Astrocyte (in vitro differentiated cells and primary cell): ENCODE measurements around the gene YJEFN3.

Source experiments
- CTCF ChIP-seq: IDR thresholded peaks from 2 replicates; pipeline ENCODE4 v1.5.1; 2011; ENCODE audit warnings: low read depth, mild to moderate bottlenecking, inconsistent platforms, low read length, moderate library complexity; ENCODE audit not compliant: insufficient read depth
- EZH2 ChIP-seq: IDR thresholded peaks from 2 replicates; pipeline ENCODE4 v1.6.1; 2012; ENCODE audit warnings: mild to moderate bottlenecking, low read length, inconsistent platforms; ENCODE audit not compliant: insufficient read depth

GRCh38 chr19:19490214-19490968 lies 38.3 kb upstream of the YJEFN3 start:
- TF ChIP-seq CTCF (peak; percentile 77), EZH2 (no peak)
